ENCODE measurements around the gene C2orf78.
A peak's percentile ranks its signal among the peaks of the same experiment; 100 is the strongest.
"Not testable (repeated sequence)": the region's sequence is repeated elsewhere in the genome, so short reads cannot be mapped to it uniquely, and the experiment has no call there.

The C2orf78 gene

GRCh38 chr2:73779467-73780236 lies 4.3 kb upstream of the C2orf78 start, which contains the start of gene DUSP11:
Gene DUSP11, minus strand, starts transcription at chr2:73780103. Its CDS starts 129 bp downstream, at chr2:73779974.
- DNase-seq, result peak; percentile 94

- DNase-seq, result no peak
Observed at GRCh38 chr2:73780237-73780582, 3.8 kb upstream of the C2orf78 start.

- DNase-seq, result not testable (repeated sequence)
Observed at GRCh38 chr2:73783402-73783801, 581 bp upstream of the C2orf78 start.

GRCh38 chr2:73811878-73812277 lies 27.9 kb downstream of the C2orf78 start:
- no peak for DNase-seq

GRCh38 chr2:73812635-73813034 lies 28.7 kb downstream of the C2orf78 start:
- DNase-seq, result no peak

GRCh38 chr2:73818296-73818695 lies 34.3 kb downstream of the C2orf78 start:
- no peak for DNase-seq

- DNase-seq, result no peak
Observed at GRCh38 chr2:73821227-73821626, 37.2 kb downstream of the C2orf78 start.

- no peak for DNase-seq
Observed at GRCh38 chr2:73821669-73822068, 37.7 kb downstream of the C2orf78 start.

GRCh38 chr2:73822276-73822675 lies 38.3 kb downstream of the C2orf78 start:
- DNase-seq, result no peak

GRCh38 chr2:73822991-73823390 lies 39.0 kb downstream of the C2orf78 start:
- no peak for DNase-seq

GRCh38 chr2:73823416-73823815 lies 39.4 kb downstream of the C2orf78 start:
- DNase-seq, result no peak

- peak; percentile 80 for DNase-seq
Observed at GRCh38 chr2:73823916-73824523, 40.0 kb downstream of the C2orf78 start.

GRCh38 chr2:73825408-73825807 lies 41.4 kb downstream of the C2orf78 start:
- no peak for DNase-seq

- DNase-seq, result peak; percentile 49
Observed at GRCh38 chr2:73827018-73827417, 43.0 kb downstream of the C2orf78 start.

- DNase-seq, result no peak
Observed at GRCh38 chr2:73827660-73828388, 43.8 kb downstream of the C2orf78 start.

GRCh38 chr2:73828389-73828817 lies 44.4 kb downstream of the C2orf78 start:
- DNase-seq, result no peak

GRCh38 chr2:73828818-73829570 lies 45.0 kb downstream of the C2orf78 start, which contains the start of gene STAMBP:
Gene STAMBP, plus strand, starts transcription at chr2:73828961. Its CDS starts 1,896 bp downstream, at chr2:73830857.
- DNase-seq, result peak; percentile 96

GRCh38 chr2:73830871-73831401 lies 47.0 kb downstream of the C2orf78 start:
- peak; percentile 94 for DNase-seq

GRCh38 chr2:73832930-73833329 lies 48.9 kb downstream of the C2orf78 start:
- peak; percentile 17 for DNase-seq

GRCh38 chr2:73836141-73836943 lies 52.4 kb downstream of the C2orf78 start:
- no peak for DNase-seq

- DNase-seq, result no peak
Observed at GRCh38 chr2:73837847-73838585, 54.0 kb downstream of the C2orf78 start.

Data from fibroblast of upper back skin (primary cell).